GM23338 (cell line): ENCODE results near the gene SERPINB2. TPM values are rescaled to one million over a fixed set of nuclear protein-coding genes. Genes with fewer than 3 reads are reported as not detected.
A peak's percentile ranks its signal among the peaks of the same experiment; 100 is the strongest.

ENCODE experiments used
- ATAC-seq: fragments of 200-7000 bp; cut with Tn5 transposase; 3 replicates; pipeline ENCODE4 v1.9.1; 2020
- DNase-seq: peaks from one replicate; pipeline ENCODE4 v3.0.0-alpha.2; 2015; ENCODE audit warnings: low spot score
- H2AFZ ChIP-seq: fragments of 200-600 bp; sonication (generic); 2 replicates; pipeline ENCODE4 v1.8.0; 2016; ENCODE audit warnings: antibody characterized with exemption, mild to moderate bottlenecking, moderate library complexity
- H3F3A ChIP-seq: fragments of 200-600 bp; sonication (generic); replicated peaks from 2 replicates; pipeline ENCODE4 v1.8.0; 2017; ENCODE audit warnings: antibody characterized with exemption, mixed run types, low read depth
- H3K27ac ChIP-seq: fragments of 200-600 bp; sonication (generic); 2 replicates; pipeline ENCODE4 v1.6.1; 2016; ENCODE audit warnings: low read depth
- H3K27me3 ChIP-seq: fragments of 200-600 bp; sonication (generic); 2 replicates; pipeline ENCODE4 v1.8.0; 2016; ENCODE audit warnings: mild to moderate bottlenecking, mixed run types, moderate library complexity; ENCODE audit not compliant: insufficient read depth
- H3K36me3 ChIP-seq: fragments of 200-600 bp; sonication (generic); 2 replicates; pipeline ENCODE4 v1.8.0; 2016; ENCODE audit warnings: mild to moderate bottlenecking; ENCODE audit not compliant: insufficient read depth
- H3K4me1 ChIP-seq: fragments of 200-600 bp; sonication (generic); 2 replicates; pipeline ENCODE4 v1.8.0; 2016; ENCODE audit warnings: mild to moderate bottlenecking, moderate library complexity; ENCODE audit not compliant: insufficient read depth
- H3K4me2 ChIP-seq: fragments of 200-600 bp; sonication (generic); 2 replicates; pipeline ENCODE4 v1.7.1; 2017; ENCODE audit warnings: mixed run types
- H3K4me3 ChIP-seq: fragments of 200-600 bp; sonication (generic); 2 replicates; pipeline ENCODE4 v1.6.1; 2016; ENCODE audit warnings: mixed run types
- H3K79me2 ChIP-seq: fragments of 200-600 bp; sonication (generic); replicated peaks from 2 replicates; pipeline ENCODE4 v1.8.0; 2017; ENCODE audit warnings: mild to moderate bottlenecking; ENCODE audit not compliant: insufficient read depth
- H3K9me2 ChIP-seq: fragments of 200-600 bp; sonication (generic); 2 replicates; pipeline ENCODE4 v1.8.0; 2017; ENCODE audit not compliant: insufficient read depth
- H4K20me1 ChIP-seq: fragments of 200-600 bp; sonication (generic); replicated peaks from 2 replicates; pipeline ENCODE4 v1.8.0; 2017; ENCODE audit warnings: mild to moderate bottlenecking; ENCODE audit not compliant: insufficient read depth
- H3K27ac Mint-ChIP-seq: 2 replicates; pipeline ENCODE4 v1.8.0; 2020; ENCODE audit warnings: inconsistent platforms, mild to moderate bottlenecking, moderate library complexity, mixed read lengths
- H3K27me3 Mint-ChIP-seq: 3 replicates; pipeline ENCODE4 v1.8.0; 2022; ENCODE audit warnings: low read depth, mild to moderate bottlenecking, moderate library complexity, mixed read lengths, inconsistent platforms; ENCODE audit not compliant: insufficient read depth, poor library complexity
- H3K36me3 Mint-ChIP-seq: 3 replicates; pipeline ENCODE4 v1.8.0; 2021; ENCODE audit warnings: low read depth, mild to moderate bottlenecking, inconsistent platforms, moderate library complexity, mixed read lengths
- H3K4me1 Mint-ChIP-seq: 3 replicates; pipeline ENCODE4 v1.8.0; 2020; ENCODE audit warnings: mild to moderate bottlenecking, inconsistent platforms, mixed read lengths
- H3K4me3 Mint-ChIP-seq: 3 replicates; pipeline ENCODE4 v1.8.0; 2021; ENCODE audit warnings: moderate library complexity, mild to moderate bottlenecking, inconsistent platforms, mixed read lengths
- H3K9me3 Mint-ChIP-seq: 3 replicates; pipeline ENCODE4 v1.8.0; 2020; ENCODE audit warnings: moderate library complexity, mild to moderate bottlenecking, inconsistent platforms, mixed read lengths
- CREB1 ChIP-seq: fragments of 250-450 bp; sonication (Bioruptor Pico); IDR thresholded peaks from 2 replicates; pipeline ENCODE4 v1.5.0; 2020; ENCODE audit warnings: low read depth, mild to moderate bottlenecking, moderate library complexity
- EZH2 ChIP-seq: fragments of 200-600 bp; sonication (generic); IDR thresholded peaks from one replicate; pipeline ENCODE4 v1.8.0; 2017; ENCODE audit warnings: antibody characterized with exemption, mild to moderate bottlenecking, low read depth; ENCODE audit not compliant: unreplicated experiment
- EZH2phosphoT487 ChIP-seq: fragments of 200-600 bp; sonication (generic); IDR thresholded peaks from one replicate; pipeline ENCODE4 v1.8.1; 2018; ENCODE audit warnings: antibody characterized with exemption; ENCODE audit not compliant: unreplicated experiment
- JUNB ChIP-seq: IDR thresholded peaks from one replicate; pipeline ENCODE4 v1.6.1; 2016; ENCODE audit warnings: antibody characterized with exemption; ENCODE audit not compliant: unreplicated experiment
- NANOG ChIP-seq: IDR thresholded peaks from 2 replicates; pipeline ENCODE4 v1.6.1; 2016; ENCODE audit warnings: antibody characterized with exemption, borderline replicate concordance
- POLR2AphosphoS5 ChIP-seq: IDR thresholded peaks from 2 replicates; pipeline ENCODE4 v1.6.1; 2016; ENCODE audit warnings: antibody characterized with exemption, low read depth
- STAT1 ChIP-seq: IDR thresholded peaks from one replicate; pipeline ENCODE4 v1.6.1; 2016; ENCODE audit warnings: antibody characterized with exemption; ENCODE audit not compliant: unreplicated experiment
- ZNF114 ChIP-seq: fragments of 250-450 bp; sonication (Bioruptor Pico); IDR thresholded peaks from 2 replicates; pipeline ENCODE4 v1.5.0; 2020; ENCODE audit warnings: mild to moderate bottlenecking, moderate library complexity
- ZNF331 ChIP-seq: fragments of 250-450 bp; sonication (Bioruptor Pico); IDR thresholded peaks from 2 replicates; pipeline ENCODE4 v1.5.0; 2020; ENCODE audit warnings: low read depth, mild to moderate bottlenecking, moderate library complexity
- polyA plus RNA-seq: library from polyadenylated mRNA; unstranded; fragments of >200 nt; fragmentation: Nextera tagmentation; extraction: Ambion mirVana; gene quantifications from 2 replicates; pipeline ENCODE4 v1.2.1, GENCODE V29; 2016
- total RNA-seq: library from RNA; depleted of rRNA; stranded (reverse); fragments of >200 nt; shearing (Covaris generic); gene quantifications from 2 replicates; pipeline ENCODE4 v1.2.3, GENCODE V29; 2014
- TF ChIP-seq, protein P1 (sequence below), 2 experiments: fragments of 200-600 bp in 1 of 2; sonication (generic) in 1 of 2; conservative IDR thresholded peaks; 2 replicates each; pipeline versions ENCODE4 v1.5.1 to v1.6.1; 2016 to 2017; ENCODE audit warnings: antibody characterized with exemption in 2 of 2, low read depth in 2 of 2, mild to moderate bottlenecking in 2 of 2, moderate library complexity in 1 of 2
- TF ChIP-seq, protein P2 (sequence below): IDR thresholded peaks from 2 replicates; pipeline ENCODE4 v1.6.1; 2016; ENCODE audit warnings: antibody characterized with exemption
- TF ChIP-seq, protein P3 (sequence below): IDR thresholded peaks from one replicate; pipeline ENCODE4 v1.6.1; 2018; ENCODE audit warnings: antibody characterized with exemption; ENCODE audit not compliant: unreplicated experiment

Gene SERPINB2
- total and polyA plus RNA-seq, 2 experiments from 2014 or later, result not detected

DNA sequence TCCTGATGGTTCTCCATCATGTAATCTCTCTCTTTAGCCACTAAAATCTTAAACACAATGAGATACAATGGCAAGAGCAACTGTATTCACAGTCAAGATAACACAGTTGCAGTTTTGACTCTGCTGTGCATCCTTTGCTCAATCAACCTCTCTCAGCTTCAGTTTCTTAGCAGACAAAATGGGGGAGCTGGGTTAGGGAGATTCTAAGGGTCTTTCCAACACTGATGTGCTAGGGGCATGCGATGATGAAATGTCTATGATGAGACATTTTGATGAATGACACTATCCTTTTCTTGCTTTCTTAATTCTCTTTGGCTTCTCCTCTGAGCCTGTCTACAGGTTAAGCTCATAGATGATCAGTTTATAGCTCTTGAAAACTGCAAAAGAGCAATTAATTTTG, 21.4 kb downstream of the SERPINB2 start:
- Histone ChIP-seq H3K79me2 (no peaks in the 10 kb centered on the region), H3F3A (no peaks in the 10 kb centered on the region), H3K4me2 (no peak overlapping the region), H4K20me1 (no peaks in the 10 kb centered on the region), H3K4me3 (no peak overlapping the region), H3K36me3 (no peaks in the 10 kb centered on the region), H3K27me3 (no peaks in the 10 kb centered on the region), H3K4me1 (peaks cover 11% of the 10 kb centered on the region), H3K9me2 (peaks cover 10% of the 10 kb centered on the region; the same call in 1 of the 2 replicates), H2AFZ (peak overlapping the region; percentile 40; the same call in 1 of the 2 replicates), H3K27ac (no peak overlapping the region)
- Mint-ChIP-seq H3K27me3 (no peaks in the 10 kb centered on the region), H3K27ac (no peak overlapping the region), H3K4me1 (peaks cover 11% of the 10 kb centered on the region; the same call in 2 of the 3 replicates), H3K36me3 (peaks cover 5% of the 10 kb centered on the region; the same call in 1 of the 3 replicates), H3K9me3 (peaks cover 6% of the 10 kb centered on the region; the same call in 2 of the 3 replicates), H3K4me3 (no peak overlapping the region)
- TF ChIP-seq NANOG, result no peak
- no peak for TF ChIP-seq CREB1 (CRISPR knock-in tag)
- no peak for TF ChIP-seq EZH2
- TF ChIP-seq, protein P1, sequence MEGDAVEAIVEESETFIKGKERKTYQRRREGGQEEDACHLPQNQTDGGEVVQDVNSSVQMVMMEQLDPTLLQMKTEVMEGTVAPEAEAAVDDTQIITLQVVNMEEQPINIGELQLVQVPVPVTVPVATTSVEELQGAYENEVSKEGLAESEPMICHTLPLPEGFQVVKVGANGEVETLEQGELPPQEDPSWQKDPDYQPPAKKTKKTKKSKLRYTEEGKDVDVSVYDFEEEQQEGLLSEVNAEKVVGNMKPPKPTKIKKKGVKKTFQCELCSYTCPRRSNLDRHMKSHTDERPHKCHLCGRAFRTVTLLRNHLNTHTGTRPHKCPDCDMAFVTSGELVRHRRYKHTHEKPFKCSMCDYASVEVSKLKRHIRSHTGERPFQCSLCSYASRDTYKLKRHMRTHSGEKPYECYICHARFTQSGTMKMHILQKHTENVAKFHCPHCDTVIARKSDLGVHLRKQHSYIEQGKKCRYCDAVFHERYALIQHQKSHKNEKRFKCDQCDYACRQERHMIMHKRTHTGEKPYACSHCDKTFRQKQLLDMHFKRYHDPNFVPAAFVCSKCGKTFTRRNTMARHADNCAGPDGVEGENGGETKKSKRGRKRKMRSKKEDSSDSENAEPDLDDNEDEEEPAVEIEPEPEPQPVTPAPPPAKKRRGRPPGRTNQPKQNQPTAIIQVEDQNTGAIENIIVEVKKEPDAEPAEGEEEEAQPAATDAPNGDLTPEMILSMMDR (conservative IDR thresholded peaks at IDR 0.05; ENCODE audit: low read depth in 2 of 2), result no peak
- TF ChIP-seq, protein P2, sequence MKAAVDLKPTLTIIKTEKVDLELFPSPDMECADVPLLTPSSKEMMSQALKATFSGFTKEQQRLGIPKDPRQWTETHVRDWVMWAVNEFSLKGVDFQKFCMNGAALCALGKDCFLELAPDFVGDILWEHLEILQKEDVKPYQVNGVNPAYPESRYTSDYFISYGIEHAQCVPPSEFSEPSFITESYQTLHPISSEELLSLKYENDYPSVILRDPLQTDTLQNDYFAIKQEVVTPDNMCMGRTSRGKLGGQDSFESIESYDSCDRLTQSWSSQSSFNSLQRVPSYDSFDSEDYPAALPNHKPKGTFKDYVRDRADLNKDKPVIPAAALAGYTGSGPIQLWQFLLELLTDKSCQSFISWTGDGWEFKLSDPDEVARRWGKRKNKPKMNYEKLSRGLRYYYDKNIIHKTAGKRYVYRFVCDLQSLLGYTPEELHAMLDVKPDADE, result no peak
- no peak for DNase-seq
- no peak for ATAC-seq

DNA sequence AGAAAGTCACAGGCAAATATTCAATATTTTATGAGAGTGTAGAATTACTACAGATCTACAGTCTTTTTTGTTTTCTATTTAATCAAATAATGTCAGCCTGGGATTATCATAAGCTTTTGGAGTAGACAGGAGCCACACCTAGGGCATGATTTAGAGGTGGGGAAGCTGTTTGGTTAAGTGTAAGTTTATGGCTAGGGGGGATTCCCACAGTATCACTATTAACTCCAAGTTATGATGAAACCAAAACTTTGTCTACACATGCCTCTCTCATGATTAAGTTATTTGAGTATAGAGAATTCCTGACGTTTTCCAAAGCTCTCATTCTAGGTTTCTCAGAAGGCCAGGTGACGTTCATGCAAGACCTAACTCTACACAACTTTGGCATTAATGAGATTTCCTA, 22.4 kb downstream of the SERPINB2 start:
- H3K9me3 Mint-ChIP-seq, result peaks cover 6% of the 10 kb centered on the region; the same call in 2 of the 3 replicates
- no peaks in the 10 kb centered on the region for H3F3A ChIP-seq
- H2AFZ ChIP-seq, result no peak overlapping the region
- ATAC-seq (no peak), DNase-seq (no peak)
- H3K27ac Mint-ChIP-seq, result no peak overlapping the region
- H3K4me1 Mint-ChIP-seq, result peaks cover 11% of the 10 kb centered on the region; the same call in 2 of the 3 replicates
- no peak overlapping the region for H3K27ac ChIP-seq
- H3K27me3 ChIP-seq, result no peaks in the 10 kb centered on the region
- H3K79me2 ChIP-seq, result no peaks in the 10 kb centered on the region
- H3K4me1 ChIP-seq, result peaks cover 11% of the 10 kb centered on the region
- H3K4me3 Mint-ChIP-seq, result no peak overlapping the region
- H3K27me3 Mint-ChIP-seq, result no peaks in the 10 kb centered on the region
- no peaks in the 10 kb centered on the region for H3K36me3 ChIP-seq
- no peak overlapping the region for H3K4me2 ChIP-seq
- H3K36me3 Mint-ChIP-seq, result peaks cover 5% of the 10 kb centered on the region; the same call in 1 of the 3 replicates
- no peaks in the 10 kb centered on the region for H4K20me1 ChIP-seq
- H3K4me3 ChIP-seq, result no peak overlapping the region
- peaks cover 8% of the 10 kb centered on the region; the same call in 1 of the 2 replicates for H3K9me2 ChIP-seq
- TF ChIP-seq STAT1, result no peak
- no peak for TF ChIP-seq EZH2
- TF ChIP-seq CREB1 (CRISPR knock-in tag), result no peak
- no peak for TF ChIP-seq JUNB
- TF ChIP-seq, protein P3, sequence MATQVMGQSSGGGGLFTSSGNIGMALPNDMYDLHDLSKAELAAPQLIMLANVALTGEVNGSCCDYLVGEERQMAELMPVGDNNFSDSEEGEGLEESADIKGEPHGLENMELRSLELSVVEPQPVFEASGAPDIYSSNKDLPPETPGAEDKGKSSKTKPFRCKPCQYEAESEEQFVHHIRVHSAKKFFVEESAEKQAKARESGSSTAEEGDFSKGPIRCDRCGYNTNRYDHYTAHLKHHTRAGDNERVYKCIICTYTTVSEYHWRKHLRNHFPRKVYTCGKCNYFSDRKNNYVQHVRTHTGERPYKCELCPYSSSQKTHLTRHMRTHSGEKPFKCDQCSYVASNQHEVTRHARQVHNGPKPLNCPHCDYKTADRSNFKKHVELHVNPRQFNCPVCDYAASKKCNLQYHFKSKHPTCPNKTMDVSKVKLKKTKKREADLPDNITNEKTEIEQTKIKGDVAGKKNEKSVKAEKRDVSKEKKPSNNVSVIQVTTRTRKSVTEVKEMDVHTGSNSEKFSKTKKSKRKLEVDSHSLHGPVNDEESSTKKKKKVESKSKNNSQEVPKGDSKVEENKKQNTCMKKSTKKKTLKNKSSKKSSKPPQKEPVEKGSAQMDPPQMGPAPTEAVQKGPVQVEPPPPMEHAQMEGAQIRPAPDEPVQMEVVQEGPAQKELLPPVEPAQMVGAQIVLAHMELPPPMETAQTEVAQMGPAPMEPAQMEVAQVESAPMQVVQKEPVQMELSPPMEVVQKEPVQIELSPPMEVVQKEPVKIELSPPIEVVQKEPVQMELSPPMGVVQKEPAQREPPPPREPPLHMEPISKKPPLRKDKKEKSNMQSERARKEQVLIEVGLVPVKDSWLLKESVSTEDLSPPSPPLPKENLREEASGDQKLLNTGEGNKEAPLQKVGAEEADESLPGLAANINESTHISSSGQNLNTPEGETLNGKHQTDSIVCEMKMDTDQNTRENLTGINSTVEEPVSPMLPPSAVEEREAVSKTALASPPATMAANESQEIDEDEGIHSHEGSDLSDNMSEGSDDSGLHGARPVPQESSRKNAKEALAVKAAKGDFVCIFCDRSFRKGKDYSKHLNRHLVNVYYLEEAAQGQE, result no peak
- TF ChIP-seq POLR2AphosphoS5, result no peak
- TF ChIP-seq EZH2phosphoT487, result no peak
- TF ChIP-seq ZNF114 (CRISPR knock-in tag), result no peak
- TF ChIP-seq NANOG, result no peak
- TF ChIP-seq ZNF331, result no peak
- TF ChIP-seq, protein P1 (conservative IDR thresholded peaks at IDR 0.05; ENCODE audit: low read depth in 2 of 2), result no peak
- TF ChIP-seq, protein P2, result no peak
